Stimulated activated CD4-positive, alpha-beta T cell treated with anti-CD3 and anti-CD28 coated beads, Interleukin-1b, Interleukin-23, amount 100 ng/mL, for 4 hours (primary cell): ENCODE measurements around the gene SRPX.

Experiments
- DNase-seq, 2 donors: peaks; one replicate each; pipeline ENCODE4 v3.0.0-alpha.2; 2020; ENCODE audit warnings: low read depth in 2 of 2

Gene SRPX

DNA sequence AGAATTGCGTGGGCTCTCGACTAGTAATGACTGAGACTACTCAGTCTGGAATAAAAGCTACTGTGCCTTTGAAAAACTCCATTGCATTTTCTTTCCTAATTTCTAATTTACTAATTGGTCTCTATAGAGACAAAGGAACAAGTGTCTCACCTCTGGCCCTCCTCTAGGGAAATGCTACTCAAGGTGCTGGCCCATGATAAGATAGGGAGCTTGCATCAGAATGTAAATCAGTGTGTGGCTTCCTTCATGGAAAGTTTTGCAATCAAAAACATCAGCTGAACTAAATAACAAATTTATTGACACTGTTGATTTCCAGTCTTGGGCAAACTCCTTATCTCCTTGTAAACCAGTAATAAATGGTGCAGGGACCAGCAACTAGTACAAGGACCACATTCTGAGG is 81.8 kb downstream of the SRPX start:
- no peak for DNase-seq

DNA sequence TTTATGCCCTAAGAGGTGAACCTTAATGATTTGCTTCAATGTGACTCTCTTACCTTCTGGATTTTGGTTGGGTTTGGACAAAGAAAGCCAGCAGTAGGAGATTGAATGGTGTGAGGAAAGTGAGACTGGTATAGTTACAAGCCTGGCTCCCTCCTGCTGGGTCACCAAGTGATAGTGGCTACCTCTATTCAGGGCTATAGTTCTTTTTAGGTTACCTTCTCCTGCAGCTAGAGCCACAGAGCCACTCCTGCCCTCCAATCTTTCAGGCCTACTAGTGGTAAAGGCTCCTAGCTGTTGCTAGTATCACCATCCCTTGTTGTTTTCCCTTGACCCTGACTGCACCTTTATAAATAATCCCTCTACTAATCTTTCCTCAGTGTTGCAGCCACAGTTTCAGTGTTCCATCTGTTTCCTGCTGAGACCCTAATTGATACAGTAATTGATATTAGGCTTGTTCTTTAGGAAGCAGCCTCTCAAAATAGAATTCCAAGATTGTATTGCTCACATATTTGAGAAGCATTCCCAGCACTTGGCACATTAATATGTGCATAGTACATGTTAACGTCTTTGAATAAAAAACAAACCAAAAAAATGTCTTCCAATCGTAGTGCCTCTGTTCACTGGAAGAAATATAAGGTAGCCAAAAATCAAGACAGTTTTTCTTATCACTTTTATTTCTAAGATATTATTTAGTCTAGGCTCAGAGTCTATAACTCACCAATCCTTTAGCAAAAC is 82.3 kb downstream of the SRPX start:
- DNase-seq: no peak

- DNase-seq: no peak
These were observed 91.3 kb downstream of the SRPX start for GRCh38 chrX:38129366-38129765.

DNA sequence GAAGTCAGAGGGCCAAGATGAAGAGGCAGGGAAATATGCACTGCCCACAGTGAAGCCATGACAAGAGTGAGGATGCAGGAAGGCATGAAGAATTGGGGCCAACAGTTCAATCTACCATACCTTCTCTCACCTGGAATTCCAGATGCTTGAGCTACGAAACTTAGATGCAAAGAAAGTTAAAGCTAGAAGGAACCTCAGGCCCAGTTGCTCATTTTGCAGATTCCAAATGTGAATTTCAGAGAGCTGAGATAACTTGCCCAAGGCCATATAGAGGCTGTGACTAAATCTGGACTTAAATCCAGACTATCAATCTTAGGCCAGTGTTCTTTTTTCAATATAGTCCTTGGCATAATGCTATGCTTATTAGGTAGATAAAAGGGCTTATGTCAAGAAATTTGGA is 92.7 kb downstream of the SRPX start:
- DNase-seq: no peak

GRCh38 chrX:38126179-38126578 is 94.5 kb downstream of the SRPX start:
- no peak for DNase-seq

- DNase-seq: no peak
These were observed 96.7 kb downstream of the SRPX start for GRCh38 chrX:38124000-38124399.

DNA sequence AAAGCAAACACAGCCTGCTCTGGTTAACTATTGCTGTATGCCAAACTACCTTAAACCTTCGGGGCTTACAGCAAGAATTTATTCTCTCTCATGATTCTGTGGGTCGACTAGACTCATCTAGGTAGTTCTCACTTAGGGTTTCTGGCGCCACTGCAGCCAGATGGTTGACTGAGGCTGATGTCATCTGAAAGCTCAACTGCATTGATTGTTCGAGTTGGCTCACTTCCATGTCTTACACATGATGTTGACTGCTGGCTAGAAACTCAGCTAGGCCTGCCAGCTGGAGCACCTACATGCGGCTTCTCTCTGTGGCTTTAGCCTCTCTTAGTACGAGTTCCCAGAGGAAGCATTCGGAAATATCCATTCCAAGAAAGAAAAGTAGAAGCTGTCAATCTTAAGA is 103.2 kb downstream of the SRPX start:
- no peak for DNase-seq

- DNase-seq: no peak
These were observed 104.0 kb downstream of the SRPX start for GRCh38 chrX:38116706-38117105.

GRCh38 chrX:38112566-38112965 is 108.1 kb downstream of the SRPX start:
- DNase-seq: no peak

DNA sequence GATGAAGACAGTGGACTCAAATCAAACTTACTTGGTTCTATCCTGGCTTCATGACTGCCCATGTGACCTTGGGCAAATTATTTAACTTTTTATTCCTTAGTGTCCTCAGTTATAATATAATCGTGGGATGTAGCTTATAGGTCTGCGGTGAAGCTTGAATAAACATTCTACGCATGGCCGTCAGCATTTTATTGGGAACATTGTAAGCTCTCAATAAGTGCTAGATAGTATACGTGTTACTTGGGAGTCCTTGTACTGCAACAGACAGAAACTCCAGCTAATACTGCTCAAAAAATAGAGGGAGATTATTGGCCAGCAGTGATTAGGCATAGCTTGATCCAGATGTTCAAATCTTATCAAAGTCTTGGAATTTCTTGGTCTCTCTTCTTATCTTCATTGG is 109.5 kb downstream of the SRPX start:
- no peak for DNase-seq

DNA sequence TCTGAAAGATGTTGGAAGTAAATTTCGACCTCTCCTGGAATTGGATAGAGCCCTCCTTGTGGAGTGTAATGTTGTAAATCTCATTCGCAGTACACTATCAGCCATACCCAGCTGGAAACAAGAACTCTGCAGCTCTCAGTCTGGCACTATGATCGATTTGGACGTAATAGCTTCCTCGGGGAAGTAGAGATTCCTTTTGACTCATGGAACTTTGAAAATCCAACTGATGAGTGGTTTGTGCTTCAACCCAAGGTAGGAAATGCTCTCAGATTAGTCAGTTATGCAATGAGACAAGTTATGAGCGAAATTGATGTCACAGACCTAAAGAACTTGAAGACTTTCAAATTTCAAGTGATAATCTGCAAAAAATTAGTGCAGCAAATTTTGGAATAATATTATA is 110.4 kb downstream of the SRPX start:
- no peak for DNase-seq

DNA sequence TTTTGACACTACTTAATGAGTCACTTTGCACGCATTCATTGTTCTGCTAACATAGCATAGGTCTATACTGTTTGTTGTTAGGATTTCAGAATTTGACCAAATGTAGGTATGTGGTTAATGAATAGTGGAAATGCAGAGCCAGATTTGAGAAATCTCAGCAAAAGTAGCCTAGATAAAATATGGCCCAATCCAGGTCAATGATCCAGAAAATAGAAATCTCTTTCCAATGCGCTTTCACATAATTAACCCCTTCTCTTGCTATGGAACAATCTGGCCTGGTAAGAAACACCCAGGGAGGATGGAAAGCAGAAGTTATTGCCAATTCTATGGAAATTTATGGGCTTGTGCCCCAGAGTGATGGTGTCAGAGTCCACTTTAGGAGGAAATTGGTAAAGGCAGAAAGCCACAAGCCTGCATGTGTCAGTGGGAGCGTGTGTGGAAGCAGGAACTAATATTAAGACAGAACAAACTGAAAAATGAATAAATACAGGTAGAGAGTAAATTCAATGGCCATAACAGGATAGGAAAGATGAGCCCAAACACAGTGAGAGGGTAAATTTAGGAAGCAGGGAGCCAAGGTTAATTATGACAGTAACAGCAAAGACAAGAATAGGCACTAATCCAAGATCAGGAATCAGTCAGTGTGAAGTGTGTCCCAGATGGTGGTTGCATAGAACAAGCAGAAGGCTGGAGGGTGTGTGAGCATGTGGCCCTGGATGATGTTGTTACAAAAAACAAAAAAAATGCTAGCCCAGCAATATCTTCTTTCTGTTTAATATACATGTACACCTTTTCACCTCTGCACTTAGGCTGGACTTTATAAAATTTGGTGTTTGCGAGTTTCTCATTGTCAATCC is 111.4 kb downstream of the SRPX start:
- DNase-seq: no peak

GRCh38 chrX:38108364-38108763 is 112.3 kb downstream of the SRPX start:
- no peak for DNase-seq

DNA sequence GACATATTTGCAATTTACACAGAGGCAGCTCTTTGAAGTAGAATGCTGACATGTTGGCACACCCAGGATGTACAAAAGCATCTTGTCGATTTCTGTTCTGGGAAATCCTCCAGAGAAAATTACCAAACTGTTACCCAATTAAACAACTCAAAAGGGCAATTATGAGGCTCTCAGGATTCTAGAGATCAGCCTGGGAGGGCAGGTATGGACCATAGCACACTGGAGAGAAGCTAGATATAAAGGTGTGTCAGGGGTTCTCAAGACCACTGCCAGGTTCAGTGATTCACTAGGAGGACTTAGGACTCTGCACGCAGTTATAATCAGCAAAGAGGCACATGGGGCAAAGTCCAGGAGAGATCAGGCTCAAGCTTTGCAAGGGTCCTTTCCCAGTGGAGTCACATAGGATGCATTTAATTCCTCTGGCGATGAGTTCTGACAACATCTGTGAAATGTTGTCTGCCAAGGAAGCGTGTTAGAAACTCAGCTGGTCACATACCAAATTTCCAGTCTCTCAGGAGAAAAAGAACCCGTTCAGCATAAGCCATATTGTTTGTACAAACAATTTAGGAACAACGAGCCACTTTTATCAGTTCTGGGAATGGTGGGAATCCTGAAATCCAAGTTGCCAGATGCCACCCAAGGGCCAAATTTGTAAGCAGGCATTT is 113.5 kb downstream of the SRPX start:
- DNase-seq: no peak

- no peak for DNase-seq
These were observed 115.4 kb downstream of the SRPX start for GRCh38 chrX:38105216-38105725.

GRCh38 chrX:38103857-38104812 is 116.5 kb downstream of the SRPX start:
- DNase-seq: no peak

DNA sequence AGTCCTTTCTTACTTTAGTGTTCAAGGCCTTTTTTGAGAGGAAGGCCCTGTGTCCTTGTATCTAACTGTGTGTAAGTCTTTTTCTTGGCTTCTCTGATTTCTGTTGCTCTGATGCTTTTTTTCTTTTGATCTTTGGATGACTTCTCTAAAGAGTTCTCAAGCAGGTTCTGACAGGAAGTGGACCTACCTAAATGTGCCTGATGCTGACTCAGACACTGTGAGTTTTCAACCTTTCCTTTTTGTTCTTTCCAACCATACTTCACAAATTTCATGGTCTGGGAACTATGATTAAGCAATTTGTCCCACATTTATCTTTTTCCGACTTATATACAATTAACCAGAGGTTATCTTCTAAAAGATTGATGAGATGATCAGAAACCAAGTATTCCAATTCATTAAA is 117.8 kb downstream of the SRPX start:
- DNase-seq: no peak

- DNase-seq: no peak
These were observed 118.4 kb downstream of the SRPX start for GRCh38 chrX:38102240-38102639.

GRCh38 chrX:38099688-38100087 is 121.0 kb downstream of the SRPX start:
- no peak for DNase-seq
